Neural cell (in vitro differentiated cells): ENCODE results near the gene CCDC83. TPM values are rescaled to one million over a fixed set of nuclear protein-coding genes. Genes with fewer than 3 reads are reported as not detected.

Experiments used
- H2AFZ ChIP-seq: fragments of 200-600, 300-800 bp; sonication (generic), shearing (Covaris generic); 2 replicates; pipeline ENCODE4 v1.6.0; 2014; ENCODE audit warnings: low read depth, mild to moderate bottlenecking, antibody characterized with exemption, low read length, moderate library complexity
- H3F3A ChIP-seq: fragments of 200-600 bp; shearing (Covaris generic); 2 replicates; pipeline ENCODE4 v1.6.1; 2016; ENCODE audit warnings: mild to moderate bottlenecking, moderate library complexity, mixed read lengths, antibody characterized with exemption, low read length; ENCODE audit not compliant: insufficient read depth, poor library complexity, severe bottlenecking
- H3K27ac ChIP-seq: fragments of 200-600, 300-800 bp; sonication (generic), shearing (Covaris generic); 2 replicates; pipeline ENCODE4 v1.5.1; 2014; ENCODE audit warnings: mild to moderate bottlenecking, low read length, moderate library complexity
- H3K27me3 ChIP-seq: fragments of 300-800, 200-600 bp; sonication (generic), shearing (Covaris generic); 2 replicates; pipeline ENCODE4 v1.6.0; 2014; ENCODE audit warnings: mild to moderate bottlenecking, low read depth, low read length, moderate library complexity; ENCODE audit not compliant: insufficient read depth
- H3K36me3 ChIP-seq: fragments of 300-800, 200-600 bp; sonication (generic), shearing (Covaris generic); 2 replicates; pipeline ENCODE4 v1.5.1; 2014; ENCODE audit warnings: mild to moderate bottlenecking, antibody characterized with exemption, low read length, moderate library complexity; ENCODE audit not compliant: insufficient read depth
- H3K4me2 ChIP-seq: fragments of 300-800, 200-600 bp; sonication (generic), shearing (Covaris generic); 2 replicates; pipeline ENCODE4 v1.6.0; 2014; ENCODE audit warnings: mild to moderate bottlenecking, low read length
- H3K4me3 ChIP-seq: fragments of 300-800, 200-600 bp; sonication (generic), shearing (Covaris generic); 2 replicates; pipeline ENCODE4 v1.5.1; 2014; ENCODE audit warnings: mild to moderate bottlenecking, low read length, moderate library complexity
- H3K79me2 ChIP-seq: fragments of 200-600 bp; shearing (Covaris generic); replicated peaks from 2 replicates; pipeline ENCODE4 v1.6.0; 2014; ENCODE audit warnings: mild to moderate bottlenecking, low read length, moderate library complexity; ENCODE audit not compliant: insufficient read depth
- H3K9ac ChIP-seq: fragments of 300-800, 200-600 bp; sonication (generic), shearing (Covaris generic); 2 replicates; pipeline ENCODE4 v1.6.1; 2016; ENCODE audit warnings: mild to moderate bottlenecking, low read length, mixed read lengths
- H3K9me2 ChIP-seq: fragments of 200-600 bp; shearing (Covaris generic); 2 replicates; pipeline ENCODE4 v1.6.1; 2016; ENCODE audit warnings: mild to moderate bottlenecking, low read length, mixed read lengths; ENCODE audit not compliant: insufficient read depth
- H3K9me3 ChIP-seq: fragments of 200-600, 300-800 bp; sonication (generic), shearing (Covaris generic); 2 replicates; pipeline ENCODE4 v1.6.1; 2016; ENCODE audit warnings: mild to moderate bottlenecking, mixed run types, low read length, moderate library complexity, mixed read lengths
- H4K20me1 ChIP-seq: fragments of 200-600 bp; shearing (Covaris generic); 2 replicates; pipeline ENCODE4 v1.6.1; 2016; ENCODE audit warnings: mild to moderate bottlenecking, mixed run types; ENCODE audit not compliant: insufficient read depth
- EP300 ChIP-seq: fragments of 450-650 bp; conservative IDR thresholded peaks from 2 replicates; pipeline ENCODE4 v1.6.1; 2014; ENCODE audit warnings: antibody characterized with exemption, mild to moderate bottlenecking, moderate library complexity; ENCODE audit not compliant: poor library complexity, severe bottlenecking
- EZH2 ChIP-seq: fragments of 200-600, 300-800 bp; shearing (Covaris generic), sonication (generic); IDR thresholded peaks from 2 replicates; pipeline ENCODE4 v1.6.1; 2014; ENCODE audit warnings: antibody characterized with exemption, low read length, borderline replicate concordance, mild to moderate bottlenecking; ENCODE audit not compliant: insufficient read depth, poor library complexity, severe bottlenecking
- MXI1 ChIP-seq: fragments of 450-650 bp; conservative IDR thresholded peaks from 2 replicates; pipeline ENCODE4 v1.6.1; 2014; ENCODE audit warnings: antibody characterized with exemption, mild to moderate bottlenecking; ENCODE audit not compliant: poor library complexity, severe bottlenecking
- POLR2AphosphoS5 ChIP-seq: IDR thresholded peaks from 2 replicates; pipeline ENCODE4 v1.6.1; 2012
- RAD21 ChIP-seq: fragments of 450-650 bp; conservative IDR thresholded peaks from 2 replicates; pipeline ENCODE4 v1.6.1; 2014; ENCODE audit warnings: antibody characterized with exemption, mild to moderate bottlenecking, moderate library complexity
- REST ChIP-seq: IDR thresholded peaks from 2 replicates; pipeline ENCODE4 v1.6.1; 2012; ENCODE audit warnings: borderline replicate concordance
- SMC3 ChIP-seq: fragments of 450-650 bp; conservative IDR thresholded peaks from 2 replicates; pipeline ENCODE4 v1.6.1; 2014; ENCODE audit warnings: antibody characterized with exemption, mild to moderate bottlenecking, moderate library complexity; ENCODE audit not compliant: poor library complexity
- TAF1 ChIP-seq: IDR thresholded peaks from 2 replicates; pipeline ENCODE4 v1.6.1; 2012; ENCODE audit warnings: low read depth
- polyA plus RNA-seq: library from polyadenylated mRNA; depleted of rRNA; stranded (reverse); fragments of >200 nt; gene quantifications from 2 replicates; pipeline ENCODE4 v1.2.3, GENCODE V29; 2014
- TF ChIP-seq, protein P1 (sequence below): fragments of 450-650 bp; IDR thresholded peaks from 2 replicates; pipeline ENCODE4 v1.5.1; 2014; ENCODE audit warnings: antibody characterized with exemption, mild to moderate bottlenecking, moderate library complexity; ENCODE audit not compliant: poor library complexity, severe bottlenecking

The CCDC83 gene
- polyA plus RNA-seq, 1 donor from 2014 or later = not detected

GRCh38 chr11:85867751-85868150 is 12.6 kb downstream of the CCDC83 start:
- Histone ChIP-seq H4K20me1 (no peaks in the 10 kb centered on the region), H3K4me3 (no peak overlapping the region), H3K27me3 (no peaks in the 10 kb centered on the region), H3K9me2 (no peaks in the 10 kb centered on the region), H3K9me3 (no peaks in the 10 kb centered on the region), H3K27ac (no peak overlapping the region), H3F3A (no peaks in the 10 kb centered on the region), H3K9ac (no peak overlapping the region), H3K36me3 (no peaks in the 10 kb centered on the region), H3K4me2 (no peak overlapping the region), H2AFZ (no peak overlapping the region), H3K79me2 (no peaks in the 10 kb centered on the region)
- no peak for TF ChIP-seq POLR2AphosphoS5
- TF ChIP-seq EP300 = no peak
- no peak for TF ChIP-seq MXI1
- TF ChIP-seq EZH2 = no peak
- no peak for TF ChIP-seq SMC3
- TF ChIP-seq RAD21 = no peak
- TF ChIP-seq REST = no peak
- TF ChIP-seq TAF1 = no peak
- TF ChIP-seq, protein P1, sequence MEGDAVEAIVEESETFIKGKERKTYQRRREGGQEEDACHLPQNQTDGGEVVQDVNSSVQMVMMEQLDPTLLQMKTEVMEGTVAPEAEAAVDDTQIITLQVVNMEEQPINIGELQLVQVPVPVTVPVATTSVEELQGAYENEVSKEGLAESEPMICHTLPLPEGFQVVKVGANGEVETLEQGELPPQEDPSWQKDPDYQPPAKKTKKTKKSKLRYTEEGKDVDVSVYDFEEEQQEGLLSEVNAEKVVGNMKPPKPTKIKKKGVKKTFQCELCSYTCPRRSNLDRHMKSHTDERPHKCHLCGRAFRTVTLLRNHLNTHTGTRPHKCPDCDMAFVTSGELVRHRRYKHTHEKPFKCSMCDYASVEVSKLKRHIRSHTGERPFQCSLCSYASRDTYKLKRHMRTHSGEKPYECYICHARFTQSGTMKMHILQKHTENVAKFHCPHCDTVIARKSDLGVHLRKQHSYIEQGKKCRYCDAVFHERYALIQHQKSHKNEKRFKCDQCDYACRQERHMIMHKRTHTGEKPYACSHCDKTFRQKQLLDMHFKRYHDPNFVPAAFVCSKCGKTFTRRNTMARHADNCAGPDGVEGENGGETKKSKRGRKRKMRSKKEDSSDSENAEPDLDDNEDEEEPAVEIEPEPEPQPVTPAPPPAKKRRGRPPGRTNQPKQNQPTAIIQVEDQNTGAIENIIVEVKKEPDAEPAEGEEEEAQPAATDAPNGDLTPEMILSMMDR = no peak

DNA sequence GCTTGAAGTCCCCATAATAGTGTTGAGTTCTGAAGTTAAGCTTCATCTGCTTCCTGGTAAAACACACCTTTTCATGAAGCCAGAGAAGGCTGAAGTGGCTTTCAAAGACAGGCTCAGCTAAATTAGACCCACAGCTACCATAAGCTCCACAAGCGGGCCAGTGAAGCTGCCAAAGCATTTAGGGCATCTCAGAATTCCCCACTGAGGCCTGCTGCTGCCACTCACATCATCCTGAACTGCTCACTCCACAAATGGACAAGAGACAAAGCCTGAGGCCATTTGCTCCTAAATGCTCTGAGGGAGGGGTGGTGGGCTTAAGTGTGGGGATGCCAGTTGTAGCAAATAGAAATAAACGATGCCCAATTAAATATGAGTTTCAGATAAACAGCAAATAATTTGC is 14.6 kb downstream of the CCDC83 start:
- H3K79me2 ChIP-seq = no peaks in the 10 kb centered on the region
- H2AFZ ChIP-seq = no peak overlapping the region
- no peaks in the 10 kb centered on the region for H3F3A ChIP-seq
- H3K9me2 ChIP-seq = no peaks in the 10 kb centered on the region
- H4K20me1 ChIP-seq = no peaks in the 10 kb centered on the region
- H3K9me3 ChIP-seq = no peaks in the 10 kb centered on the region
- H3K9ac ChIP-seq = no peak overlapping the region
- H3K4me3 ChIP-seq = no peak overlapping the region
- H3K36me3 ChIP-seq = no peaks in the 10 kb centered on the region
- TF ChIP-seq TAF1 (no peak), REST (no peak), RAD21 (no peak), EP300 (no peak)
- H3K27ac ChIP-seq = no peak overlapping the region
- H3K27me3 ChIP-seq = no peaks in the 10 kb centered on the region
- H3K4me2 ChIP-seq = no peak overlapping the region
